Measurements from ENCODE around the gene NTRK2.

DNA sequence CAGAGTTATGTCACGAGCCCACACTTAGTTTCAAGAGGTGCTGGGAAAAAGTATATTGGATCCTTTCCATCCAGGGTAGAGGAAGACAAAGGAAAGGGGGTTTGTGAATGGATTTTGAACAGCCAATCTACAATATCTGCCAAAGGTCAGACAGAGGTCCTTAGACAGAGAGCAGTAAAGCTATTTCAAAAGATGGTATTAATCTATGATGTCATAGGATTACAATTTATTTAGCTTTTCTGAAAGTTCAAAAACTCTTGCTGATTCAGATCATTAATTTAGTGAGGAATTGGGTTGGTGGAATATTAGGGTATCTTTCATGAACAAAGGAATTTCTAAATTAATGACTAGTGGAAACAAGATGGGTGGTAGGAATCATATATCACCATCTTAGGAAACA is 126.9 kb downstream of the NTRK2 start:
- TF ChIP-seq EZH2 (IDR thresholded peaks at IDR 0.05), result no peak
- TF ChIP-seq, protein P1, sequence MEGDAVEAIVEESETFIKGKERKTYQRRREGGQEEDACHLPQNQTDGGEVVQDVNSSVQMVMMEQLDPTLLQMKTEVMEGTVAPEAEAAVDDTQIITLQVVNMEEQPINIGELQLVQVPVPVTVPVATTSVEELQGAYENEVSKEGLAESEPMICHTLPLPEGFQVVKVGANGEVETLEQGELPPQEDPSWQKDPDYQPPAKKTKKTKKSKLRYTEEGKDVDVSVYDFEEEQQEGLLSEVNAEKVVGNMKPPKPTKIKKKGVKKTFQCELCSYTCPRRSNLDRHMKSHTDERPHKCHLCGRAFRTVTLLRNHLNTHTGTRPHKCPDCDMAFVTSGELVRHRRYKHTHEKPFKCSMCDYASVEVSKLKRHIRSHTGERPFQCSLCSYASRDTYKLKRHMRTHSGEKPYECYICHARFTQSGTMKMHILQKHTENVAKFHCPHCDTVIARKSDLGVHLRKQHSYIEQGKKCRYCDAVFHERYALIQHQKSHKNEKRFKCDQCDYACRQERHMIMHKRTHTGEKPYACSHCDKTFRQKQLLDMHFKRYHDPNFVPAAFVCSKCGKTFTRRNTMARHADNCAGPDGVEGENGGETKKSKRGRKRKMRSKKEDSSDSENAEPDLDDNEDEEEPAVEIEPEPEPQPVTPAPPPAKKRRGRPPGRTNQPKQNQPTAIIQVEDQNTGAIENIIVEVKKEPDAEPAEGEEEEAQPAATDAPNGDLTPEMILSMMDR (IDR thresholded peaks at IDR 0.05), result no peak

Data from neural progenitor cell (in vitro differentiated cells).